Ishikawa (cell line): ENCODE data around the gene HMX2.

Experiments used
- CREB1 ChIP-seq: IDR thresholded peaks from 2 replicates; pipeline ENCODE4 v1.6.1; 2012; ENCODE audit warnings: low read depth
- EGR1 ChIP-seq: IDR thresholded peaks from 2 replicates; pipeline ENCODE4 v1.6.1; 2012
- EP300 ChIP-seq: IDR thresholded peaks from 2 replicates; pipeline ENCODE4 v1.6.1; 2012; ENCODE audit warnings: borderline replicate concordance
- FOXM1 ChIP-seq: IDR thresholded peaks from 2 replicates; pipeline ENCODE4 v1.6.1; 2012; ENCODE audit warnings: low read depth, borderline replicate concordance
- MAX ChIP-seq: IDR thresholded peaks from 2 replicates; pipeline ENCODE4 v1.6.1; 2012
- NFIC ChIP-seq: IDR thresholded peaks from 2 replicates; pipeline ENCODE4 v1.6.1; 2012
- RAD21 ChIP-seq: IDR thresholded peaks from 2 replicates; pipeline ENCODE4 v1.6.1; 2012; ENCODE audit warnings: low read depth
- REST ChIP-seq: IDR thresholded peaks from 2 replicates; pipeline ENCODE4 v1.6.1; 2012; ENCODE audit warnings: low read depth, mild to moderate bottlenecking
- TAF1 ChIP-seq: IDR thresholded peaks from 2 replicates; pipeline ENCODE4 v1.6.1; 2012; ENCODE audit warnings: low read depth, mild to moderate bottlenecking
- TCF12 ChIP-seq: IDR thresholded peaks from 2 replicates; pipeline ENCODE4 v1.6.1; 2012; ENCODE audit warnings: low read depth
- USF1 ChIP-seq: IDR thresholded peaks from 2 replicates; pipeline ENCODE4 v1.6.1; 2012
- YY1 ChIP-seq: IDR thresholded peaks from 2 replicates; pipeline ENCODE4 v1.6.1; 2012; ENCODE audit warnings: low read depth
- ZBTB7A ChIP-seq: IDR thresholded peaks from 2 replicates; pipeline ENCODE4 v1.6.1; 2012; ENCODE audit warnings: low read depth

GRCh38 chr10:123153486-123154091 lies 5.7 kb downstream of the HMX2 start:
- TF ChIP-seq USF1: no peak
- TF ChIP-seq YY1: no peak; the same call in 1 of the 2 replicates
- TF ChIP-seq TAF1: no peak; the same call in 1 of the 2 replicates
- no peak for TF ChIP-seq TCF12
- TF ChIP-seq NFIC: no peak
- TF ChIP-seq REST: no peak
- peak; percentile 98 for TF ChIP-seq MAX
- TF ChIP-seq RAD21: no peak
- no peak for TF ChIP-seq EP300
- TF ChIP-seq ZBTB7A: no peak
- no peak for TF ChIP-seq FOXM1
- TF ChIP-seq EGR1: no peak
- no peak for TF ChIP-seq CREB1
